ENCODE measurements around the gene EML6.
"Not testable (repeated sequence)": the region's sequence is repeated elsewhere in the genome, so short reads cannot be mapped to it uniquely, and the experiment has no call there.

DNA sequence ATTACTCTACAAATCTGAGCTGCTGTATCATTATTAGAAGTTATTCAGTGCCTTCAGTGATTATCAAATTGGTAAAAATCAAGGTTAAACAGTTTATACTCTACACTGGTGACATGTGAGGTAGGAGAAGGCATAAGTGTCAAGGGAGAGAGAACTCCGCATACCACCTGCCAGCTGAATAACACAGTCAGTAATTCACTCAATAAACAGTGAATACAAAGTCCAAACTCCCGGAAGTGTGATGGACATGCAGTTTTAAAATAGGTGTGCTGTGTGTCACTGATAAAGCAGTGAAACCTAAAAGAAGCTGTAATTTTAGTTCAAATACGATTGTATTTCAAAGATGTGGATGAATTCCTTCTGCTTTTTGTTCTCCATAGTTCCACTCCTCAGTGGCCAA, 149.8 kb downstream of the EML6 start:
- TF ChIP-seq, protein P1, sequence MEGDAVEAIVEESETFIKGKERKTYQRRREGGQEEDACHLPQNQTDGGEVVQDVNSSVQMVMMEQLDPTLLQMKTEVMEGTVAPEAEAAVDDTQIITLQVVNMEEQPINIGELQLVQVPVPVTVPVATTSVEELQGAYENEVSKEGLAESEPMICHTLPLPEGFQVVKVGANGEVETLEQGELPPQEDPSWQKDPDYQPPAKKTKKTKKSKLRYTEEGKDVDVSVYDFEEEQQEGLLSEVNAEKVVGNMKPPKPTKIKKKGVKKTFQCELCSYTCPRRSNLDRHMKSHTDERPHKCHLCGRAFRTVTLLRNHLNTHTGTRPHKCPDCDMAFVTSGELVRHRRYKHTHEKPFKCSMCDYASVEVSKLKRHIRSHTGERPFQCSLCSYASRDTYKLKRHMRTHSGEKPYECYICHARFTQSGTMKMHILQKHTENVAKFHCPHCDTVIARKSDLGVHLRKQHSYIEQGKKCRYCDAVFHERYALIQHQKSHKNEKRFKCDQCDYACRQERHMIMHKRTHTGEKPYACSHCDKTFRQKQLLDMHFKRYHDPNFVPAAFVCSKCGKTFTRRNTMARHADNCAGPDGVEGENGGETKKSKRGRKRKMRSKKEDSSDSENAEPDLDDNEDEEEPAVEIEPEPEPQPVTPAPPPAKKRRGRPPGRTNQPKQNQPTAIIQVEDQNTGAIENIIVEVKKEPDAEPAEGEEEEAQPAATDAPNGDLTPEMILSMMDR (IDR thresholded peaks at IDR 0.05): not testable (repeated sequence)
- TF ChIP-seq POLR2A (IDR thresholded peaks at IDR 0.05): not testable (repeated sequence)

Data from Peyer's patch (tissue), 4 donors.